Left lobe of liver (tissue), 2 donors: ENCODE results near the gene RUNX1. TPM values are rescaled to one million over a fixed set of nuclear protein-coding genes. Genes with fewer than 3 reads are reported as not detected.
"Not testable (repeated sequence)": the region's sequence is repeated elsewhere in the genome, so short reads cannot be mapped to it uniquely, and the experiment has no call there.

Experiments used
- ATAC-seq: fragments of 200-7000 bp; cut with Tn5 transposase; one replicate; pipeline ENCODE4 v1.9.1; 2020; ENCODE audit warnings: mild to moderate bottlenecking, moderate library complexity
- DNase-seq: peaks from one replicate; pipeline ENCODE4 v3.0.0-alpha.2; 2020; ENCODE audit warnings: low spot score
- total RNA-seq: library from RNA; stranded (reverse); gene quantifications from one replicate; pipeline ENCODE4 v1.2.1, GENCODE V29; 2021
- donor health status: DM: no; HTN: no; CAD: no; lungs with moderate emphysema.
- donor health status: DM: no; HTN: yes; CAD: no.

RUNX1 gene
- total RNA-seq, 1 donor from 2014 or later, result 4.3 TPM

DNA sequence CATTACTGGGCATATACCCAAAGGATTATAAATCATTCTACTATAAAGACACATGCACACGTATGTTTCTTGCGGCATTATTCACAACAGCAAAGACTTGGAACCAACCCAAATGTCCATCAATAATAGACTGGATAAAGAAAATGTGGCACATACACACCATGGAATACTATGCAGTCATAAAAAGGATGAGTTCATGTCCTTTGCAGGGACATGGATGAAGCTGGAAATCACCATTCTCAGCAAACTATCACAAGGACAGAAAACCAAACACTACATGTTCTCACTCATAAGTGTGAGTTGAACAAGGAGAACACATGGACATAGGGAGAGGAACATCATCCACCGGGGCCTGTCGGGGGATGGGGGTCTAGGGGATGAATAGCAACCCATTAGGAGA is 97.2 kb downstream of the RUNX1 start:
- not testable (repeated sequence) for ATAC-seq, DNase-seq

DNA sequence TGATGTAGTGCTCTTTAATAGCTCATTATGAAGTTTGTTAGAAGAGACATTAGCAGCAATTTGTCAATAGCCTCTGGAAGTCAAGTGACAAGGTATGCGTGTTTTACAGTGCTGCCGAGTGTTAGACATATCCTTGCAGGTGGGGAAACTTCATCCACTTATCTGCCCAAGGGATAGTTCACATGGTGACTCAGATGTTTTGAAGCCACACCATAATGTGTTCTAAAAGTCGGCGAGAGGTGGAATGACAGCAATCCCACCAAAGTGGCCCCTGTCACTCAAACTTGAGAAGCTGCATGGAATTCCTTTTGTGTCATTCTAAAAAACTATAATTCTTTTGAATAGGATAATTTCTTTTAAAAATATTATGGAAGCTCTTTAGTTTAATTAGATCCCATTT is 98.1 kb downstream of the RUNX1 start:
- ATAC-seq, result no peak
- no peak for DNase-seq

DNA sequence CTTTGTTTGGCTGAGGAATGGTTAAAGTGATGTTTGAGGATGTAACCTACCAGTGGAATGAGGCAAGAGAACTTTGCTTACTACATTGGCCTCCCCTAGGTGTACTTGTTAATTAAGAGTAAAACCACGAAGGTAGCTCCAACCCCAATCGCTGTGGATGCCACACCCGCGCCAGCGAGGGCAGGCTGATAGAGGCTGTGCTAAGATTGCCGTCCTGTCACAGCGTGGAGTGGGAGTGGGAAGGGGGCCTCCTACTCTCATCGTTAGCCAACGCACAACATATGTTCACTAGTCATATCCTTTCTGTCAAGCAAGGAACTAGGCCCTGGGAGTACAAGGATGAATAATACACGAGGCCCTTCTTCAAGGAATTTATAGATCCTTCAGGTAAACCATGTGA is 99.6 kb downstream of the RUNX1 start:
- ATAC-seq, result no peak
- no peak for DNase-seq

DNA sequence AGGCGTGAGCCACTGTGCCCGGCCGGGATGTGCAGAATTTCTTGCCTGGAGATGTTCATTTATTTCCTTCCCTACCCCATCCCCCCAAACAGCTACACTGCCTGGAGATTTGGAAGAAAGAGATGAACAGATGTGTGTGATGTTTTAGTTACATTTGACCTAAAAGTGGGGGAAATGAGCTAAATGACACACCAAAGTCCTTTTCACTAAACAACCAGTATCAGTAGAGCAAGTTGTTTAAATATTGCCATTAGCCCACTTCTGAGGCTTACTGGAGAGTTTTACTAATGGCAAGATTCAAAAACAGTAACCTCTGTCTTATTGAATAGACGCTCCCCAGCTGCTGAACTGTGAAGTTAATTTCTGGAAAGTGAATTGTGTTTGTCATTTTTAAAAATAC is 100.1 kb downstream of the RUNX1 start:
- DNase-seq (no peak), ATAC-seq (no peak)

DNA sequence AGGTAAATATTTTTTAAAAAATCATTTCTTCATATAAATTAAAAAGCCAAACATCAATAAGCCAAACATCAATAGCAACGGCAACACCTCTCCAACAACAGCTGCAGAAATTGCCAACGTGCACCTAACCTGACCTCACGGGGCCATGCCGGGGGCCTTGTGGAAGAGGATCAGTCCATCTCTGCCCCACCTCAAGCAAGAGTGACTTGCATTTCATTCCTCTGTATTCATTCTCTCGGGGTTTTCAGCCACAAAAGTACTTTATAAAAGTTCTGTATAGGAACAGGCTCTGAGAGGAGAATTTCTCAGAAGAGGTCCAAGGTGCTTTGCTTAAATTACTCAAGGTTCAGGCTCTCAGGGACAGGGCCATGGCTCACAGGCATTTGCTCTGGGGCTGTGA is 100.9 kb downstream of the RUNX1 start:
- no peak for DNase-seq
- no peak for ATAC-seq

DNA sequence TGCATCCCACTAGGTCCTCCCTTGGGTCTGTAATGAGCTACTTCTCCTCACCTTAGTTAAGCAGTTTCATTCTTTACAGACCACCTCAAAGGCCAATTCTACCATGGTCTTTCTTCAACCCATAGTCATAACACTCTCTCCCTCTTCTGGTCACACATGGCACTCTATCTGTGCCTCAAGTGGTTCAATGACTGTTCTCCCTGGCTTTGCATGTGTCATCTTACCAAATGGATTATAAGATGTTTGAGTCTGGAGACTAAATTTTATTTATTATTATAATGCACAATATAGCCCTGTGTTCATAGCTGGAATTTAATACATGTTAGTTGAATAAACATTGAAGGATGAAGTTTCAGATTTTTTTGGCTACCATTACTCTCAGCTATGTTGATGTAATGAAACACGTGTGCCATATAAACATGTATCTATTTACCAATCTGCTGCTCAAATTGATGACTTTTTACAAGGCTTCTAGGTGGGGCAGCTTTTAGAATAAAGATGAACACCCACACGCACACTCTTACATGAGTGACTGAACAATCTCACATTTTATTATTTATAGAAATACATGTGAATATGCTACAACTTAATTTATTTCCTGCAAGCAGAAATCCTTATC is 102.1 kb downstream of the RUNX1 start:
- DNase-seq (no peak), ATAC-seq (no peak)

DNA sequence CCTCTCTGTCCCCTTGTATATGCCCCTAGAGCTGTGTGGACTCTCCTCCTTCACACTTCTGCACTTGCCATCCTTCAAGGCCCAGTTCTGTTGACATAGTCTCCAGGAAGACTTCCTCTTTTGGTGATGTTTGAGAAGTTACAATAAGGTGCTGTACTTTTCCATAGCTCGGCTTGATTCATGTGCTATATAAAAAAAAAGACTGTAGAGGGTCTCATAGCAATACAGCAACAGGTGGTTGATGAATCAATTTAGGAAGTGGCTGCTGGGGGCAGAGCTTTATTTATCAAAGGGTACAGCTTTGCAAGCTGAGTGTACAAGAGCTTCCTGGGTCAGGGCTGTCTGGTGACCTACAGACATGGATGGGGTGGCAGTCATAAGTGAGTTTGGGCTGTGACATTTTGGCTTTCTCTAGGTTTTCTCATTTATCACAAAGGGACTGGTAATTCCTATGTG is 102.7 kb downstream of the RUNX1 start:
- no peak for ATAC-seq
- no peak for DNase-seq

DNA sequence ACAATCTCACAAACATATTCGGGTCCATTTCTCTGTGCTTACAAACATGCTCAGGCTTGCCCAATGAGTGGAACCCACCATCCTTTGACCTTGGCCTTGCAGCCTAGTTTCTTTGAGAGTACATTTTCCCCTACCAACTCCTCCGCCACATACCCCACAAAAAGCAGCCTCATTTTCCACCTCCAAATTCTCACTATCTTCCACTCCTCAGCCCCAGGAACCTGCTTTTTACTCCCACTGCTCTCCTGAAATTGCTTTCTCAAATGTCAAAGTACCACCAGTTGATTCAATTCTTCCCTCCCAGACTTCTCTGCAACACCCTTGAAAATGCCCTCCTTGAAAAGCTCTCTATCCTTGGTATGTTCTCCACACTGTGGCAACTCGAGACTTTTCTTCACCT is 103.8 kb downstream of the RUNX1 start:
- ATAC-seq (no peak), DNase-seq (no peak)

DNA sequence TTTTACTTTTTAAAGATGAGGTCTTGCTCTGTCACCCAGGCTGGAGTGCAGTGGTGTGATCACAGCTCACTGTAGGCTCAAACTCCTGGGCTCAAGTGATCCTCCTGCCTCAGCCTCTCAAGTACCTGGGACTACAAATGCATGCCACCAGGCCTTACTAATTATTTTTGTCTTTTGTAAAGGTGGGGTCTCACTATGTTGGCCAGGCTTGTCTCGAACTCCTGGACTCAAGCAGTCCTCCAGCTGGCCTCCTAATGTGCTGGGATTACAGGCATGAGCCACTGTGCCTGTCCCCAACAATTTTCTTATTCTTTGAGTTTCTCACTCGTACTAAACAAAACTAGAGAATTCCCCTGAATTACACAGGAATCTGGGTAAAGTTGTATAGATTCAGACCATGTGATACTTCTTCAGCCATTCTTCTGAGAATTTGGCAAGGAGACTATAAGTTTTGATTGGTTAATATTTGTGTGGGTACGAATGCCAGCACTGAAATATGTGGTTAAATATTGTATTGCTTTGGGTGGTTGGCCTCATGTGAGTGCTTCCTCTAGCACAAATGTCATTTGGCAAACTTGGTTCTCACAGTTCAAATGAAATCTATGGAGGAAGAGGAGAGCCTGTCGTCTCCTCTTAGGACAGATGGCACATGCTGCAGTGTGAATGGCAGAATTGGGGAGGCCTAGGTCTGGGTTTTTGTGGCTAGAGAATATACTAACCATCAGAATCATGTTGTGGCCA is 104.9 kb downstream of the RUNX1 start:
- ATAC-seq (no peak), DNase-seq (no peak)

DNA sequence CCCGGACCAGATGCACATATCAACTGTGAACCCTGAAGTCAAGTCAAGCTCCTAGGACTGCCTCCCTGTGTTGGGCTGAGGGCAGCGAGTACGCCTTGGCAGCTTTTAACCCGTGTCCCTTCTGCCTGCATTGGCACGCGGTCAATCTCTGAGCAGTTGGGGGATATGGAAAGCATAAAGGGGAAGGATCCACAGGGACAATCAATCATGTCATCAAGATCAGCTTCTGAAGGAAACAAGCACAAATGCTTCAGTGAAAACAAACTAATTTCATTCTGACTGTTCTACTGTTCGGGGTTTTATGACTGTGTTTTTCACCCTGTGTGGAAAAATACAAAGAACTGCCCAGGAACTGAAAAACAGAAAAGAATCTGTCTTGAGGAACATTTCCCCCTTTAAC is 106.2 kb downstream of the RUNX1 start:
- ATAC-seq (no peak), DNase-seq (no peak)

DNA sequence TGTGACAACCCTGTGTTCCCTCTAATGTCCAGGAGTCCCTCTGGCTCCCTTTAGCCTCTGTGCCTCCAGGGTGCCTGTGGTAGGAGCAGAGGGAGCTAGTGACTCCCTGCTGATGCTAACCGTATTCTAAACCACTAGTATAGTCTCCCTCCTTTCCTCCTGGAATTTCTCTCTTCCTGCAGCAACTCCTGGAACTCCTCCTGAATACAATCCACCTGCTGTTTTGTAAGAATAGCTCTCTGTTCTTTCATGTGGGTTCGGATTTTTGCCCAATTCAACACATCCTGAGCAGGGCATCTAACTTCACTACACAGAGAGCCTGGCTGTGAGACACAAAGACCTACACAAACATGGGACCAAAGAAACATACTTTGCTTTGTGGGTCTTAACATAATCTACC is 107.9 kb downstream of the RUNX1 start:
- ATAC-seq, result no peak

DNA sequence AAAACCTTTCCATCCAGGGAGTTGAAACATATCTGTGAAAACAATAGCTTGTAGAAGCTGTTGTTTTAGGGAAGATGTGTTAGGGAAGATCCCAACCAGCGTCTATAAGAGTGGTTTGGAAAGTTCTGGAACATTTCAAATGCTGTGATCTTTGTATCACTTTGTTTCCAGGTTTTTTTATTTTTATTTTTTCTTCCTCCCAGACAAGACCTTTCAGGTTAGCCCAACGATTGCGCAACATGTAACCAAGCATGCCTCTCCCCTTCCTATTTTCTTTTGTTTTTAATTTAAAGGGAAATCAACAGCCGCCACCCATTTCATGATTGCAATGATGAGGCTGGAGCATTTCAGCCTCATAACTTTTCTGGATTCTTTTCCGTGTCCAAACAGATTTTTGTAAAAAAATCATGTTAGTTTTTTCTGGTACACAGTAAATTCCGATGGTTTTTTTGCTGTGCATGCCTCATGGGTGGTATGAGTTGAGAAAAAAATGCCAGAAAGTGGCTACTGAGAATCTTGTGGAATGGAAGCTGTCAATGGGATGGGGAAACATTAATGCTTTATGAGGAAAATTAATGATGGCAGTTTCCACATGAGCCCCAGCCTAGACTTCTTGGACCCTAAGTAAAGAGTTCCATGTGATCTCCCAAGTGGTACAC is 109.3 kb downstream of the RUNX1 start:
- DNase-seq, result no peak
- no peak for ATAC-seq

More for the DNA sequence above, 107.9 kb downstream of the RUNX1 start:
- DNase-seq, result no peak

DNA sequence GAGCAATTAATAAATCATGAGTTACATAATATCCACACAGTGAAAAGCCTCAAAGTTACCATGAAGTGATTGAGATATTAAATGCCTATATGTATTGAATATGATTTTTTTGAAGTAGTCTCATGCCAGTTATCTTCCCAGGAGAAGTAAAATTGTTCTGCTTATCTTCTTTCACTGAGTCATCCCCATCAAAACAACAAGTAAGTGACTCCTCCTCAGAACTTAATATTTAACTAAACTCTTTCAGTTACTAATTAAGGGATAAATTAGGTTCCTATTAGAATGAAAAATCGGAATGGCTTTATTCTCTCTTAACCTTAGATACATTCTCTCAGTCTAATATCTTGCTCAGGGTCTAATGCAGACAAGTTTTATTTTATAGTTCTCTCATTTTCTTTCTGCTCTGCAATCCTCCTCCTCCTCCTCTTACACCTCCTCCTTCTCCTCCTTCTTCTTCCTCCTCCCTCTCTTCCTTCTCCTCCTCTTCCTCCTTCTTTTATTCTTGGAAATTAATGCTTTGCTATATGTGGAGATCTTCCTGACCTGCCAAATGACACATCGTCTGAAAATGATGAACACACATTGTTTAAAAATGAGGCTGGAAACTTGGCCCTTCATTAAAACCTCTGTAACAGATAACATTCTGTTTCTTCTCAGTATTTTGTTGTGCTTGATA is 110.9 kb downstream of the RUNX1 start:
- ATAC-seq, result no peak

DNA sequence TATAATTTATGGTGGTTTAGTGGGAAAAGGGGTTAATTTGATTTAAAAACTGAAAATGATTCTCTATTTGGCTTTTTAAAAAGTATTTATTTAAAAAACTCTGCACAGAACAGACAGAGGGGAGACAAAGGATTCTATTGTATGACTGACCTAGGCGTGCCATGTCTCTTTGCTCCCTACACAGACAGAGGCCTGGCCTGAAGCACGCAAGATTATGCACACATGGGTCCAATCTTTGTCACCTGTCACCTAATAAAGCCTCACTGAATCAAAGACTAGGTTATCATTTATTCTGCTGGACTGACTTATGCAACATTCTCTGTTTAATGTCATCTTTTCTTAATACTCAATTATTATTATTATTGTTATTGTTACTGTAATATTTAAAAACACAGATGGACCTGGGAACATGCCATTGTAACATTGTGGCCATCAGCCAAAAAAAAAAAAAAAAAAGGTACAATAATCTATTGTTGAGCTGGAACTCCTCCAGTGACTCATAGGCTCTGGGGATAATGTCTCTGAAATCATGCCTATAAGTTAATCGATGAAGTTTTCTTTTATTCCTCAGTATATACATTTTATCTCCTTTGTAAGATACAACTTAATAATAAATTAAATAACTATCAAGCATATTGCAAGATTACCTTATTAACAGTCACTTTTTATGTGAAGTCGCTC is 112.1 kb downstream of the RUNX1 start:
- DNase-seq, result no peak
- no peak for ATAC-seq

More for the DNA sequence above, 110.9 kb downstream of the RUNX1 start:
- no peak for DNase-seq

DNA sequence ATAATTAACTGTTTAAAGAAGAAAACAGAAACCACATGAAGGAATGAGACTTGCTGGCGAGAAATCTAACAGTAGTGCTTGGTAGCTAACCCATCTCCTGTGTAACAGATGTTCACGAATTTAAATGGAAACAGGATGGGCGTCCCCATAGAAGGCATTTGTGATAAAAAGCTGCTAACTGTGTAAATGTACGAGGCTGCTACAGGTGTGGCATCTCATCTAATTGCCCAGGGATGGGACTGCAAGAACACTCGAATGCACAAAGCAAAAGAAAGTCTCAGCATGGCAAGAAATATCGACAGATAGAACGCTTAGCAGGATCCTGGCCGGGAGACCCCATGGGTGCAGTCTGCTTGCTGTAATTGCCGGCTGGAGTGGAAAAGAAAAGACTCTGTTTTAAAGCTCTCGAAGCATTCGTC is 112.7 kb downstream of the RUNX1 start:
- DNase-seq (no peak), ATAC-seq (no peak)

DNA sequence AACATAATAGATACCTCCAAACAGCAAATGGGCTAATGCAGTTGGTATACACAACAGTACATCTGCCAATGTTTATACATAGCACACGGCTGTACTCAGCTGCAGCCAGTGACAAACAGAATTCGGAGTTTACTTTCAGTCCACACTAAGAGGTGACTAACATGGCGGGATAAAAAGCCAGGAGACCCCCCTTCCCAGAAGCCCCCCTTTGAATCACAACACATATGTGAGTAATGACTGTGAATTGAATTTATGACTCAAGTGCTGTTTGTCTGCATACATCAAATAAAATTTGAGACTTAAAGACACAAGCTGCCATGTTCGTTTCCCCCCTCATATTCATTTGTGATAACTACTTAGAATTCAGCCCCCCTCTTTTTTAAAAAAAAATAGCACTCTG is 113.2 kb downstream of the RUNX1 start:
- DNase-seq (no peak), ATAC-seq (no peak)

DNA sequence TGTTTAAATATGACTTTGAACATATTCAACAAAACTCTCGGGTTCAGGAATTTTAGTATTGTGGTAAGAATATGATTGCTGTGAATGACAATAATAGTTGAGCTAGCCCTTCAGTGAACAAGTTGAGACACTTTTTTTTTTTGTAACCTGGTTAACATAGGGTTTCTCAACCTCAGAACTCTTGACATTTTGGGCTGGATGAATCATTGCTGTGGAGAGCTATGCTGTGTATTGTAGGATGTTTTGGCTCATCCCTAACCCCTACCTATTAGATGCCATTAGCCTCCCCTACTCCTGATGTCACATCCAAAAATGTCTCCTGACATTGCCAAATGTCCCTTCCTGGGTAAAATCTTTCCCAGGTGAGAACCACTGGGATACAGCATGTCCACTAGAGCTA is 113.7 kb downstream of the RUNX1 start:
- DNase-seq, result no peak
- ATAC-seq, result no peak

DNA sequence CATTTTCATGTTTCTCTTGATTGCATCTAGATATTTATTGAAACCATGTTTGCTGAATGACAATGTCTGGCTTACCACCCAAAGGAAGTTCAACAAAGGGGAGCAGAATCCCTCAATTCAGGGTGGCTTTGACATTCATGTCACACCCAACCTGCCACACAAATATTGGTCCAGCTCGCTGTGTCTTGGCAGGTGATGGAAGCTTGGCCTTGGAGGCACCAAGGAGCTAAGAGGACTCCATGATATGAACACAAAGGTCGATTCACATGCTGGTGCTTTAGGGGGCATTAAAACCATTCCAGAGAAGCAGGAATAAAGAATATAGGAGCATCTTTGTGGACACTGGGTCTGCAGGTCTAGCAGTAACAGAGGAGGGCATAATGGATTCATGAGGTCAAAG is 114.8 kb downstream of the RUNX1 start:
- DNase-seq (no peak), ATAC-seq (no peak)

DNA sequence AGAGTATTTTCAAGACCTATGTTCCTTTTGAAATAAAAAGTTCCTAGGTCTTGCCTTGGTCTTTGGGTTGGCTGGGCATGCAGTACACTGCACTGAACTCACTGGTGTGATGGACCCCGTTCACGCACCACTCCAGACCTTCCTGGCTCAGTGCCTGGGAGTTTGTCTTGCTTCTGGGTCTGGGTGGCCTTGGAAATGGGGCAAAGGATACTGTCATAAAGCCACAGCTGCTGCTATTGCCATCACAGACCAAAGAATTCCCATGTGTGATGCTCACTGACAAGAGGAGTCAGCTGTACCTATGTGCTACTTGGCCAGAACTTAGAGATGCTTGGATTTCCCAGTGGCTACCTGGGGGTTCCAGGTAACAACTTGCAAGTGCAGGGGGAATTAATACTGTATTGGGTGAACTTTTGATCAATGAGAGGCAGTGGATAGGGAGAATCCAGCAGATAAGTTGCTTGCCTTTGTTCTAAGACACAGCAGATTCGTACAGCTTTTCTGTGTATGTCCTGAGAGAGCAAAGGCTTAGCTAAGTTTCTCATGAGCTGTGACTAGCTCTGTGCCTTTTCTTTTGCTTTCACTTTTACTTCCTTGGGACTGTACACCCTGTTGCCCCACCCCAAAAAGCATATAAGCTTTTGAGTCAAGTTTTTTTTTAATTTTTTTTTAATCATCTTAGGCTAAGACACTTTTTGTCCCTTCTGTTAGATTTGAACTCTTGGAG is 115.3 kb downstream of the RUNX1 start:
- DNase-seq (no peak), ATAC-seq (no peak)

DNA sequence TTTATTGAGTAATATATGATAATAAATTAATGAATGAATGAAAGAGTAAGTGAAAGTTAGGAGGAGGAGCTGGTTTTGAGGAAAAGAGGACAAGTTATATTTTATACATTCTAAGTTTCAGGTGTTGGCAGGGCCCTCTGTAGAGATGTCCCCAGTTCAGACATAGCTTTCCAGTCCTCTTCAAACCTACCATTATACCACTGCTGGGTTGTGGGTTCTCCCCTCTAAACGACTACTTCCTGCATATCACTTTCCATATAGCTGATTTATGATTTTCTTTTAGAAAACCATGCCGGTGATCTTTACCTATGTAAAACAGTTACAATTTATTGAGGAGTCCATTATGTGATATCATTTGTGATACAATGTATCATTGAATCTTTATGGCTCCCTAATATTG is 116.9 kb downstream of the RUNX1 start:
- DNase-seq, result no peak
- ATAC-seq, result no peak
